Glutamatergic neuron (in vitro differentiated cells): Measurements from ENCODE around the gene ARHGEF9. TPM values are rescaled to one million over a fixed set of nuclear protein-coding genes. Genes with fewer than 3 reads are reported as not detected.
"Not testable (repeated sequence)": the region's sequence is repeated elsewhere in the genome, so short reads cannot be mapped to it uniquely, and the experiment has no call there.

Experiments
- DNase-seq: peaks from one replicate; pipeline ENCODE4 v3.0.0; 2022
- H3K27ac Mint-ChIP-seq: one replicate; pipeline ENCODE4 v1.8.0; 2020; ENCODE audit warnings: mild to moderate bottlenecking, mixed read lengths, inconsistent platforms; ENCODE audit not compliant: unreplicated experiment
- H3K27me3 Mint-ChIP-seq: one replicate; pipeline ENCODE4 v1.8.0; 2020; ENCODE audit warnings: mild to moderate bottlenecking, moderate library complexity, mixed read lengths, inconsistent platforms; ENCODE audit not compliant: unreplicated experiment
- H3K36me3 Mint-ChIP-seq: one replicate; pipeline ENCODE4 v1.8.0; 2020; ENCODE audit warnings: mild to moderate bottlenecking, mixed read lengths, inconsistent platforms; ENCODE audit not compliant: unreplicated experiment
- H3K4me1 Mint-ChIP-seq: one replicate; pipeline ENCODE4 v1.8.0; 2020; ENCODE audit warnings: mild to moderate bottlenecking, low read depth, mixed read lengths, inconsistent platforms; ENCODE audit not compliant: unreplicated experiment
- H3K4me3 Mint-ChIP-seq: one replicate; pipeline ENCODE4 v1.8.0; 2020; ENCODE audit warnings: mild to moderate bottlenecking, mixed read lengths, inconsistent platforms; ENCODE audit not compliant: unreplicated experiment
- H3K9me3 Mint-ChIP-seq: one replicate; pipeline ENCODE4 v1.8.0; 2020; ENCODE audit warnings: mild to moderate bottlenecking, moderate library complexity, mixed read lengths, inconsistent platforms; ENCODE audit not compliant: unreplicated experiment
- CTCF ChIP-seq: fragments of 200-600 bp; sonication (generic); IDR thresholded peaks from one replicate; pipeline ENCODE4 v1.5.0; 2021; ENCODE audit not compliant: partially characterized antibody, unreplicated experiment
- total RNA-seq: library from RNA; stranded (reverse); fragmentation: NEBNext Ultra II Directional; extraction: Animal tissue kit (Norgen Biotek cat#: 25700); gene quantifications from one replicate; pipeline ENCODE4 v1.2.1, GENCODE V29; 2021; ENCODE audit not compliant: unreplicated experiment

Gene ARHGEF9
- total RNA-seq, 1 donor from 2014 or later = 138 TPM

GRCh38 chrX:63661676-63662075 lies 123.3 kb downstream of the ARHGEF9 start:
- H3K9me3 Mint-ChIP-seq = peaks cover 2% of the 10 kb centered on the region
- no peak overlapping the region for H3K4me3 Mint-ChIP-seq
- no peaks in the 10 kb centered on the region for H3K36me3 Mint-ChIP-seq
- no peak for DNase-seq
- H3K27ac Mint-ChIP-seq = no peak overlapping the region
- H3K4me1 Mint-ChIP-seq = peaks cover 1% of the 10 kb centered on the region
- TF ChIP-seq CTCF = no peak
- no peaks in the 10 kb centered on the region for H3K27me3 Mint-ChIP-seq

DNA sequence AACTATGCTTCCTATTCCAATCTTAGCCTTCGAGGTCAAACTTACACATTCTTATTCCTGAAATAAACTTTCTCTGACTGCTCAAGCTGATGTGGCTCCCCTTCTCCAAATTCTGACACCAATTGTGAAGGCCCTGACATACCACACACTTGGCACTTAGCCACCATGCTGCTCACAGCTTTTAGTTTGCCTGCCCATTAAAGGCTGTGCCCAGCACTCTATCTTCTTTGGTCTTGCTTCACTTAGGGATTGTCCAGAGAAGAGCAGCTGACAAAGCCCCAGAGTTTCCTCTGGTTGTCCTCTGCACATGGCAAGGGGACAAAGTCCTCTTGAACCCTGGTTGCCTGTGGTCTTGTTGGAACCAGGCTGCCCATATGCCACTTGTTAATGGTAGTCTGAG lies 126.1 kb downstream of the ARHGEF9 start:
- no peak for DNase-seq
- Mint-ChIP-seq H3K27ac (no peak overlapping the region), H3K36me3 (no peaks in the 10 kb centered on the region), H3K4me1 (peaks cover 1% of the 10 kb centered on the region), H3K27me3 (no peaks in the 10 kb centered on the region), H3K4me3 (no peak overlapping the region), H3K9me3 (peaks cover 2% of the 10 kb centered on the region)
- TF ChIP-seq CTCF = no peak

DNA sequence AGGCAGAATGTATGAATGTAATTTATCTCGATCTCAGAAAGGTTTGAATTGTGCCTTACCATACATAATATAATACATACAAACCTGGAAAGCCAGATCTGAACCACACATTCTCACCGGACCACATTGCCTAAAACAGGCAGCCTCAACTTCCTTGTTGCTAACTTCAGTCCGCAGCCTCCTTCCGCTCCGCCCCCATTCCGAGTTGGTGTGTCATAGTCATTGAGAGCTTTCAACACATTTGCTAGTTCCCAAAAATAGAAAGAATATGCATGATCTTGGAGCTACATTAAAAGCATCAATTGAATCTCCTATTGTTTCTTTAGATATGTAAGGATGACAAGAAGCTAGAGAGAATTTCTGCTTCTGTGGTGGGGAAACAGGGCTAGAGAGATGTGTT lies 127.2 kb downstream of the ARHGEF9 start:
- Mint-ChIP-seq H3K27ac (no peak overlapping the region), H3K9me3 (peaks cover 2% of the 10 kb centered on the region)
- DNase-seq = no peak

DNA sequence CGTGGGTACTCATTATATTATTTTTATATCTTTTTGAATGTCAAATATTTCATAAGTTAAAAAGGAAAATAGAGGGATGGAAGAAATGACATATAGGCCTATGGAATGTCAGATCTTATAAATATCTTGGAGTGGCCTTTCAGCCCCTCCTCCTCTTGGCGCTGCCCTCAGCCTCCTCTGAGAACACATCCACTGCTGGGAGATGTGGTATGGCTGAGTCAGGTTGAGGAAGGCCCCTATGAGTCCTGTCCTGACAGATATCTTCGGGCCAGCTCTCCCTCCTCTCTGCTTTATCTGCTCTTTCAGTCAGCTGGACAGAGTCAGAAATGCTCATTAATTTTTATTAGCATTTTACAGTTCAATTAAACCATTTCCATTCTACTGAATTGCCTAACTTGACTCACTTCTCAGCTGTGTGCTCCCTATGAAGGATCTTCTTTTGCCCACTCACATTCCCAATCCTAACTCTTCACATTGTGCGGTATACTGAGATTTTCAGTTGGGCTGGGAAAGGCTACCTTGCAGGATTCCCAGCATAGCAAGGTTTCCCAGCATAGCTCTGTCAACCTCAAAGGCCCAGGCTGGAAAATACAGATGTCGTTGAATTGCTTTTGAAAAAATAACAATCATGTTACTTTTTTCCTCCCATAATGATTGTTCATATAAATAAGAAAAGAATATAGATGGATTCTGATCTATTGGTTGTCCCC lies 128.0 kb downstream of the ARHGEF9 start:
- Mint-ChIP-seq H3K9me3 (peaks cover 2% of the 10 kb centered on the region), H3K27me3 (no peaks in the 10 kb centered on the region), H3K36me3 (no peaks in the 10 kb centered on the region), H3K4me1 (peaks cover 1% of the 10 kb centered on the region), H3K27ac (no peak overlapping the region), H3K4me3 (no peak overlapping the region)
- no peak for TF ChIP-seq CTCF
- DNase-seq = no peak

More for the DNA sequence above, 127.2 kb downstream of the ARHGEF9 start:
- H3K27me3 Mint-ChIP-seq = no peaks in the 10 kb centered on the region
- TF ChIP-seq CTCF = no peak
- H3K4me1 Mint-ChIP-seq = peaks cover 1% of the 10 kb centered on the region
- no peak overlapping the region for H3K4me3 Mint-ChIP-seq
- no peaks in the 10 kb centered on the region for H3K36me3 Mint-ChIP-seq

- DNase-seq = no peak
- Mint-ChIP-seq H3K9me3 (no peaks in the 10 kb centered on the region), H3K4me1 (no peaks in the 10 kb centered on the region), H3K27me3 (no peaks in the 10 kb centered on the region), H3K27ac (no peak overlapping the region), H3K36me3 (no peaks in the 10 kb centered on the region), H3K4me3 (no peak overlapping the region)
- no peak for TF ChIP-seq CTCF
Measured at GRCh38 chrX:63652086-63652765, 132.8 kb downstream of the ARHGEF9 start.

DNA sequence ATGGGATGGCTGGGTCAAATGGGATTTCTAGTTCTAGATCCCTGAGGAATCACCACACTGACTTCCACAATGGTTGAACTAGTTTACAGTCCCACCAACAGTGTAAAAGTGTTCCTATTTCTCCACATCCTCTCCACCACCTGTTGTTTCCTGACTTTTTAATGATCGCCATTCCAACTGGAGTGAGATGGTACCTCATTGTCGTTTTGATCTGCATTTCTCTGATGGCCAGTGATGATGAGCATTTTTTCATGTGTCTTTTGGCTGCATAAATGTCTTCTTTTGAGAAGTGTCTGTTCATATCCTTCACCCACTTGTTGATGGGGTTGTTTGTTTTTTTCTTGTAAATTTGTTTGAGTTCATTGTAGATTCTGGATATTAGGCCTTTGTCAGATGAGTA lies 139.3 kb downstream of the ARHGEF9 start:
- not testable (repeated sequence) for H3K4me3 Mint-ChIP-seq, DNase-seq, H3K36me3 Mint-ChIP-seq, H3K27me3 Mint-ChIP-seq, H3K4me1 Mint-ChIP-seq, H3K27ac Mint-ChIP-seq, H3K9me3 Mint-ChIP-seq
